ENCODE results near the gene GARS1. TPM values are rescaled to one million over a fixed set of nuclear protein-coding genes. Genes with fewer than 3 reads are reported as not detected.

Gene GARS1
- total and polyA plus RNA-seq, 2 donors from 2014 or later: 84.3 to 104 TPM

GRCh38 chr7:30612658-30613265, 18.1 kb downstream of the GARS1 start:
- no peak overlapping the region for H3K4me3 ChIP-seq (ENCODE audit: low read length in 3 of 3)
- H3K9ac ChIP-seq (ENCODE audit: low read length in 3 of 3): no peak overlapping the region
- DNase-seq (no peak), FAIRE-seq (no peak)
- no peak overlapping the region for H3K27ac ChIP-seq (ENCODE audit: low read depth in 2 of 2, low read length in 2 of 2)
- no peaks in the 10 kb centered on the region for H3K27me3 ChIP-seq (ENCODE audit: control insufficient read depth, insufficient read depth, low read length)
- TF ChIP-seq CTCF (IDR thresholded peaks at IDR 0.05; ENCODE audit: borderline replicate concordance, extremely low read depth, insufficient read depth): no peak
- peaks cover 5 to 53% (median 24%) of the 10 kb centered on the region in 3 donors for H3K36me3 ChIP-seq (ENCODE audit: control insufficient read depth in 2 of 3, insufficient read depth in 3 of 3, low read length in 3 of 3)
- intact Hi-C loops (cut with DNase I): no loop called here
- no peaks in the 10 kb centered on the region for H3K9me3 ChIP-seq (ENCODE audit: control insufficient read depth in 2 of 3, insufficient read depth in 1 of 3, low read length in 3 of 3)
- H3K4me1 ChIP-seq (ENCODE audit: control insufficient read depth in 2 of 3, insufficient read depth in 2 of 3, low read depth in 1 of 3, low read length in 3 of 3): no peaks in the 10 kb centered on the region

- intact Hi-C loops (cut with DNase I): no loop called here
- H3K9me3 ChIP-seq (ENCODE audit: control insufficient read depth in 2 of 3, insufficient read depth in 1 of 3, low read length in 3 of 3): no peaks in the 10 kb centered on the region
- H3K36me3 ChIP-seq (ENCODE audit: control insufficient read depth in 2 of 3, insufficient read depth in 3 of 3, low read length in 3 of 3): peaks cover 5 to 44% (median 25%) of the 10 kb centered on the region in 3 donors
- H3K4me1 ChIP-seq (ENCODE audit: control insufficient read depth in 2 of 3, insufficient read depth in 2 of 3, low read depth in 1 of 3, low read length in 3 of 3): no peaks in the 10 kb centered on the region
- no peak for DNase-seq
- H3K27me3 ChIP-seq (ENCODE audit: control insufficient read depth, insufficient read depth, low read length): no peaks in the 10 kb centered on the region
- TF ChIP-seq CTCF (IDR thresholded peaks at IDR 0.05; ENCODE audit: borderline replicate concordance, extremely low read depth, insufficient read depth): no peak
- H3K9ac ChIP-seq (ENCODE audit: low read length in 3 of 3): no peak overlapping the region
- no peak for FAIRE-seq
- H3K27ac ChIP-seq (ENCODE audit: low read depth in 2 of 2, low read length in 2 of 2): no peak overlapping the region
- no peak overlapping the region for H3K4me3 ChIP-seq (ENCODE audit: low read length in 3 of 3)
Measured at GRCh38 chr7:30613366-30614325, 19.0 kb downstream of the GARS1 start.

GRCh38 chr7:30616318-30616717, 21.6 kb downstream of the GARS1 start:
- no peak overlapping the region for H3K27ac ChIP-seq (ENCODE audit: low read depth in 2 of 2, low read length in 2 of 2)
- H3K4me1 ChIP-seq (ENCODE audit: control insufficient read depth in 2 of 3, insufficient read depth in 2 of 3, low read depth in 1 of 3, low read length in 3 of 3): no peaks in the 10 kb centered on the region
- H3K36me3 ChIP-seq (ENCODE audit: control insufficient read depth in 2 of 3, insufficient read depth in 3 of 3, low read length in 3 of 3): peaks cover 6 to 39% (median 22%) of the 10 kb centered on the region in 3 donors
- no peak for FAIRE-seq
- H3K4me3 ChIP-seq (ENCODE audit: low read length in 3 of 3): no peak overlapping the region
- no peaks in the 10 kb centered on the region for H3K27me3 ChIP-seq (ENCODE audit: control insufficient read depth, insufficient read depth, low read length)
- no peaks in the 10 kb centered on the region for H3K9me3 ChIP-seq (ENCODE audit: control insufficient read depth in 2 of 3, insufficient read depth in 1 of 3, low read length in 3 of 3)
- intact Hi-C loops (cut with DNase I): no loop called here
- DNase-seq: no peak
- H3K9ac ChIP-seq (ENCODE audit: low read length in 3 of 3): no peak overlapping the region
- TF ChIP-seq CTCF (IDR thresholded peaks at IDR 0.05; ENCODE audit: borderline replicate concordance, extremely low read depth, insufficient read depth): no peak

Measured in kidney (tissue), 14 donors.